Testis (tissue), 2 donors: ENCODE measurements around the gene SLC38A3.

ENCODE experiments used
- POLR2A ChIP-seq: fragments of 450-650 bp; IDR thresholded peaks from one replicate; pipeline ENCODE4 v1.6.1; 2017; ENCODE audit warnings: antibody characterized with exemption, mild to moderate bottlenecking, moderate library complexity
- TF ChIP-seq, protein P1 (sequence below), 3 experiments: fragments of 450-650 bp in 2 of 3; fragments of 200-600 bp in 1 of 3; sonication (generic) in 1 of 3; IDR thresholded peaks; one replicate each; pipeline ENCODE4 v1.5.1; 2016 to 2019; ENCODE audit warnings: antibody characterized with exemption in 3 of 3, mild to moderate bottlenecking in 2 of 3, moderate library complexity in 1 of 3

DNA sequence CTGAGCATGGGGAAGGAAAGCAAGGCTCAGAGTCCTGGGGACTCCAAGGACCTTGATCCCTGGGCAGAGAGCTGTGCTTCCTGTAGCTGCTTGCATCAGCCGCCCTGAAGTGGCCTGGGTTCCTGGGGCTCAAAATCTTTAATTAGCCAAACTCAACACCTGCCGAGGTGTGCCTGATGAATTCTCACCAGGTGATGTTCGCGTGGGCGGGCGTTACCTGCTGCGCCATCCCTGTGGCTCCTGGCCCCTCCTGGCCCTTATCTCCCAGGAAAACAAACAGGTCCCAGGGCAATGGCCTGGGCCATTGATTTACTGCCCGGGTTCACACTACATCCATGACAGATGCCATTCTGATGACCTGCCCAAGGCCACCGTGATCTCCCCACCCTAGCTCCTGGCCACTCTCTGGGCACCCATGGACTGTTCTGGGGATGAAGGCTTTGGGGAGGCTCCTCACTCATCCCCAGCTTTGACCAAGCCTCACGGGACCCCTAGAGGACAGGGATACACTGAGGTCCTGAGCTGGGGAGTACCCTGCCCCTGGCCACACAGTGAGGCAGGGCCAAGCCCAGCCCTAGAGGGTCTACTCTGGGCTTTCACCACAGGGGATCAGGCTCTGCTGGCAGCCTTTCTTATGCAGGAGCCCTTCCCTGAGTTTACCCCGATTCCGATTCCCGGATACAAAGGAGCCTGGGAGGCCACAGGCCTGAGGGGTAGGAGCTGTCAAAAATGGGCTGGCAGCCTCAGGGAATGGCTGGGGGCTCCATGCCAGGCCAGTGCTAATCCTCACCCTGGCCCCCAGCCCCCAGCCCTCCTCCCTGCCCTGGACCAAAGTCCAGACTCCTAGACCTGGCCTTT is 5.7 kb downstream of the SLC38A3 start:
- TF ChIP-seq, protein P1, sequence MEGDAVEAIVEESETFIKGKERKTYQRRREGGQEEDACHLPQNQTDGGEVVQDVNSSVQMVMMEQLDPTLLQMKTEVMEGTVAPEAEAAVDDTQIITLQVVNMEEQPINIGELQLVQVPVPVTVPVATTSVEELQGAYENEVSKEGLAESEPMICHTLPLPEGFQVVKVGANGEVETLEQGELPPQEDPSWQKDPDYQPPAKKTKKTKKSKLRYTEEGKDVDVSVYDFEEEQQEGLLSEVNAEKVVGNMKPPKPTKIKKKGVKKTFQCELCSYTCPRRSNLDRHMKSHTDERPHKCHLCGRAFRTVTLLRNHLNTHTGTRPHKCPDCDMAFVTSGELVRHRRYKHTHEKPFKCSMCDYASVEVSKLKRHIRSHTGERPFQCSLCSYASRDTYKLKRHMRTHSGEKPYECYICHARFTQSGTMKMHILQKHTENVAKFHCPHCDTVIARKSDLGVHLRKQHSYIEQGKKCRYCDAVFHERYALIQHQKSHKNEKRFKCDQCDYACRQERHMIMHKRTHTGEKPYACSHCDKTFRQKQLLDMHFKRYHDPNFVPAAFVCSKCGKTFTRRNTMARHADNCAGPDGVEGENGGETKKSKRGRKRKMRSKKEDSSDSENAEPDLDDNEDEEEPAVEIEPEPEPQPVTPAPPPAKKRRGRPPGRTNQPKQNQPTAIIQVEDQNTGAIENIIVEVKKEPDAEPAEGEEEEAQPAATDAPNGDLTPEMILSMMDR (IDR thresholded peaks at IDR 0.05) = no peak
- TF ChIP-seq POLR2A = no peak
